Ecto neural progenitor cell (in vitro differentiated cells): Measurements from ENCODE around the gene TMEM245.
"Not testable (repeated sequence)": the region's sequence is repeated elsewhere in the genome, so short reads cannot be mapped to it uniquely, and the experiment has no call there.

ENCODE experiments used
- DNase-seq: peaks from one replicate; pipeline ENCODE4 v3.0.0-alpha.2; 2018; ENCODE audit warnings: low spot score

TMEM245 gene

DNA sequence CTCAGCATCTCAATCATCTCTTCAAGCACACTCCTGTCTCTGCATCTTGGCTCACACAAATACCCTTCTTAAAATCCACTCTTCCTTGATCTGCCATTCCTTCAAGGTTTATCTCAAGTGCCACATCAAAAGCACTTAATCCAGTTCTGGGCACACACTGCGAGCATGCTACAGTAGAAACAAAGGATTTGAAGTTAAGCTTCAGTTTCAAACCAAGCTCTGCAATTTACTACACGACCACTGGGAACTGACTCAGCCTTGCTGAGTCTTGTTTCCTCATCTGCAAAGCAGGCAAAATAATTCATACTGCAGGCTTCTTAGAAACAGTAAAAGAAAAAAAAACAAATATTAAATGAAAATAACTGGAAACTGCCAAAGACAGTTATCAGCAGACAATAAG is 56.0 kb downstream of the TMEM245 start:
- no peak for DNase-seq

DNA sequence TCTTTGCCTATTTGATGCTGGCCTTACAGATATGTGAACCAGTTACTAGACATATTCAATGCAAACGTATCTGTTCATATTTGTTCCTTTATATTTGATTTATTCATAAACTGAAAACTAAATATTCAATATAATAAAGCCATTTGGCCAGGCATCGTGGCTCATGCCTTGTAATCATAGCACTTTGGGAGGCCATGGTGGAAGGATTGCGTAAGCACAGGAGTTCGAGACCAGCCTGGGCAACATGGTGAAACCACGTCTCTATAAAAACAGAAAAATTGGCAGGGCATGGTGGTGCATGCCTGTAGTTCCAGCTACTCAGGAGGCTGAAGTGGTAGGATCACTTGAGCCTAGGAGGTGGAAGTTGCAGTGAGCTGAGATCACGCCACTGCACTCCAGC is 57.2 kb downstream of the TMEM245 start:
- DNase-seq: no peak

GRCh38 chr9:109060191-109060590 is 59.6 kb downstream of the TMEM245 start:
- no peak for DNase-seq

DNA sequence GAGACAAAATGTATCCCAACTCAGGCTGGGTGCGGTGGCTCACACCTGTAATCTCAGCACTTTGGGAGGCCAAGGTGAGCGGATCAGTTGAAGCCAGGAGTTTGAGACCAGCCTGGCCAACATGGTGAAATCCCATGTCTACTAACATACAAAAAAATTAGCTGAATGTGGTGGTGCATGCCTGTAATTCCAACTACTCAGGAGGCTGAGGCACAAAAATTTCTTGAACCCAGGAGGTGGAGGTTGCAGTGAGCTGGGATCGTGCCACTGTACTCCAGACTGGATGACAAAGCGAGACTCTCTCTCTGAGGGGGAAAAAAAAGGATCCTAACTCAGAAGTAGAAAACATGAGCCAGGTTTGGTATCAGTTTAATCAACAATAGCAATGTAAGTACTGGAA is 66.6 kb downstream of the TMEM245 start:
- not testable (repeated sequence) for DNase-seq

DNA sequence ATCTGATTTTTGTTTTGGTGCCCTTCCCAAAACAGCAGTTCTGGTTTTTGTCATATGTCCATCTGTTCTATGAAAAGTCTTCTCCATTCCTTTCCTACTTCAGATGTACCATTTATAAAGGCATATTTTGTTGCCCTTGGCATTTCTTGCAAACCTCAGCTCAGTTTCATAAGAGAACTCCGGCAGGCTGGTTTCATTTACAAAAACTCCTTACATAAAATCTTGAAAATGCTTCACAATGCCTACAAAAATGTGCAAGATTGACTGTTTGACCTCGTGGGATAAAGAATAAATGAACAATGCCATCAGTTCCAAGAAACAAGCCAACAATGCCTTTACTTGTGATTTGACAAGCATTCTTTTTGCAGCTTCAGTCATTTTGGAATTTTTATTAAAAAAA is 67.3 kb downstream of the TMEM245 start:
- no peak for DNase-seq

GRCh38 chr9:109051733-109052132 is 68.0 kb downstream of the TMEM245 start:
- no peak for DNase-seq

GRCh38 chr9:109050444-109050843 is 69.3 kb downstream of the TMEM245 start:
- DNase-seq: no peak

GRCh38 chr9:109048822-109049221 is 70.9 kb downstream of the TMEM245 start:
- DNase-seq: no peak

- DNase-seq: no peak
Measured at GRCh38 chr9:109047259-109047658, 72.5 kb downstream of the TMEM245 start.

- DNase-seq: no peak
Measured at GRCh38 chr9:109046346-109046745, 73.4 kb downstream of the TMEM245 start.

GRCh38 chr9:109043578-109043977 is 76.2 kb downstream of the TMEM245 start:
- no peak for DNase-seq

DNA sequence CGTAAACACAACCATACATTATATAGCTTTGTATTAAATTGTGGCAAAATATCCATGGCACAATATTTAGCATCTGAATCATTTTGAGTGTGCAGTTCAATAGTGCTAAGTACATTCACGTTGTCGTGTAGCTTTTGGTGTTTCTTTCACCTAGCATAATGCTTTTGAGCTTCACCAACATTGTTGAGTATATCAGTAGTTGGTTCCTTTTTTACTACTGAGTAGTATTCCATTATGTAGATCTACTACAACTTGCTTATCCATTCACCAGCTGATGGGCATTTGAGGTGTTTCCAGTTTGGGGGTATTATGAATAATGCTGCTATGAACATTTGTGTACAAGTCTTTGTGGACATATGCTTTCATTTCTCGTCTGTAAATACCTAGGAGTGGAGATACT is 79.2 kb downstream of the TMEM245 start:
- DNase-seq: no peak

- no peak for DNase-seq
Measured at GRCh38 chr9:109039539-109039938, 80.2 kb downstream of the TMEM245 start.

GRCh38 chr9:109037946-109038715 is 81.6 kb downstream of the TMEM245 start:
- no peak for DNase-seq

GRCh38 chr9:109036744-109037680 is 82.7 kb downstream of the TMEM245 start:
- DNase-seq: no peak

DNA sequence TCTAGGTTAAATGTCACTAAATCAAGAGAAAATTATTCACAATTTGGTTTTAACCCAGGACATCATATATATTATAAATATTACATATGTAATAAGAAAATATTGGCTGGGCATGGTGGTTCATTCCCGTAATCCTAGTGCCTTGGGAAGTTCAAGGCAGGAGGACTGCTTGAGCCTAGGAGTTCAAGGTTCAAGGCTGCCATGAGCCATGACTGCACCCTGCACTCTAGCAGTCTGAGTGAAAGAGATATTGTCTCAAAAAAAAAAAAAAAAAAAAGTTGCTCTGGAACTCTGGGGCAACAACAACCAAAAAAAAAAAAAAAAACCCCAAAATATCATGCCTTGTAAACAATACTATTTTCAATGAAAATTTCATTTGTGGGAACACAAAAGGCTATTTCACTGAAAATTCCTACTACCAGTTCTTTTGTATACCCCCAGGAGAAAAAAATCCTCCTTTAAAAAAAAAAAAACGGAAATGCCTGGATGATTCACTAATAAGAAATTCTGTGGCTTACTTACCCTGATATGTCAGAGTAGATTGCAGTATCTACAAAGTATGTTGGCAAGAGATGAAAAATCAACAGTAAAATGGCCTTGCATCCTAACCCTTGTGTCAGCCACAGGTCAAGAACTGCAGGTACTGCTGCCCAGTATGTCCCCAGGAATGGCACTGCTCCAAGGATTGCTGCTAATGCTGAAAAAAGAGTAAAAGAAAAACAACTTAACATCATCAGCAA is 83.9 kb downstream of the TMEM245 start:
- no peak for DNase-seq

GRCh38 chr9:109033941-109034700 is 85.6 kb downstream of the TMEM245 start:
- DNase-seq: no peak

DNA sequence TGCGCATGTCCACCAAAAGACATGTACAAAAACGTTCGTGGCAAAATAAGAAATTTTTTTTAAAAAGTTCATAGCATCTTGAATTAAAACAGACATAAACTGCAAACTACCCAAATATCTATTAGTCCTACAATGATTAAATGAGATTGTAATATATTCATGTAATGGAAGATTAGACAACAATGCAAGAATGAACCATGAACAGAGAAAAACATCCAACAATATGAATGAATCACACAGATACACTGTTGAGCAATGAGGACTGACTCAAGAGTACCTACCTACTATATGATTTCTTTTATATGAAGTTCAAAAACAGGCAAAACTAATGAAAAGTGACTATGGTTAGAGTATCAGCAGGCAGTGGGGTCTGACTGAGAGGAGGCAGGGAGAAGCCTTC is 88.5 kb downstream of the TMEM245 start:
- no peak for DNase-seq

DNA sequence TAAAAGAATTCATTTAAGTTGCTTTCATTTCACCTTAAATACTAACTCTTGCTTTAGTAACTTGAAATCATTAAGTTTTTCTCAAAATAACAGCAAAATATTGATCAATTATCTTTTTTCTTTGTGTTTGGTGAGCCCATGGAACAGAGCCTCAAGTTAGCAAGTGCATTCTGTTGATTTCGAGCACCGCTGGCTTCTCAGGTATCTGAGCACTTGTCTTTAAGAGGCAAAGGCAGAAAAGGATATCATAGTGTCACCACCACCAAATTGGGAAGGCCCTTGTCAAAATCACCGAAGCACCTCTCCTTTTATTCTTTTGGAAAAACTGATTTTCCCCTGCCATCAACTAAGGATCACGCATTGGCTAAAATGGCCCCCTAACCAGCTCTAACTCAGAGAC is 89.3 kb downstream of the TMEM245 start:
- DNase-seq: no peak

DNA sequence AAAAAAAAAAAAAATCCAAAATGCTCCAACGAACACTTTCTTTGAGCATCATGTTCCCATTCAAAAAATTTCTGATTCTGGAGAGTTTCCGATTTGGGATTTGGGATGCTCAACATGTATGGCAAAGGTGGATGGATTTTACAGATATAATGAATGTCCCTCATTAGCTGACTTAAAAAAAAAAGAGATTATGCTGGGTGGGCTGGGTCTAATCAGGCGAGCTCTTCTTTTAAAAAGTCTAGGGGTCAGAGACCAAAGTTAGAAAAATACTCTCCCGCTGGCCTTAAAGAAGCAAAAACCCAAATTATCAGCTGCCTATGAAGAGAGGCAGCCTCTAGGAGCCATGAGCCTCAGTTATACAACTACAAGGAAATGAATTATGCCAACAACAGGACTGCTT is 91.3 kb downstream of the TMEM245 start:
- DNase-seq: no peak

DNA sequence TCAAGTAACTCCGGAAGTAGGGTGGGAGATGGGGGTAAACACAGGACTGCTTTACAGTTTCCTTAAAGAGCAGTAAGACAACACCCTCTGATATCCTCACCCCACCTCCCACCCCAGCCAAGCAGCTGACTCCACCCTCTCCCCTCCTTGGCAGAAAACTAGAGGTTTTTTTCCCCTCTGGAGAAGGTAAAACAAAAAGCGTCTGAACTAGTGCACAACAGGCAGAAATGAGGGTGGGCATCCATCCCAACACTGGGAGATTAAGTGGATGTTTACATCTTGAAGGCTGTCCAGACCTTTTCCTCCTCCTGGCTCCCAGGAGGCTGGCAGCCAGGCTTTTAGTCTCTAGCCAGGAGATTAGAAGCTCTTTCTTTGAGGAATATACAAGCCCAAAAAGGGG is 92.6 kb downstream of the TMEM245 start:
- no peak for DNase-seq

DNA sequence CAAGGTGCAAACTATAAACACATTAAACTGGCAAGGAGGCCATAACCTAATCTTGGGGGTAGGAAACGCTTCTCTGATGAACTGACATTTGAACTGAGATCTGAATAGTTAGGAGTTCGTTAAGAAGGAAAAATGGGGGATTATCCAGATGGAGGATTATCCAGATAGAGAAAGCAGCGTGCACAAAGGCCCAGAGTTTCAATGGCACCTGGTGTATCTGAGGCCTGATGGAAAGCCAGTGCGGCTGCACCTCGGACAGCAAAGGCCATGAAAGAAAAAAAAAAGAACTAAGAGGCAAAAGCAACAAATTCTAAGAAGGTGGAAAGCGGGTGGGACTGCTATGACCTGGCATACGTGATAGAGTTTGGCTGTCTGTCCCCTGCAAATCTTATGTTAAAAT is 93.4 kb downstream of the TMEM245 start:
- DNase-seq: no peak
